Islet precursor cell (in vitro differentiated cells): ENCODE data around the gene PCDHB3.
A peak's percentile ranks its signal among the peaks of the same experiment; 100 is the strongest.
"Not testable (repeated sequence)": the region's sequence is repeated elsewhere in the genome, so short reads cannot be mapped to it uniquely, and the experiment has no call there.

ENCODE experiments used
- DNase-seq: peaks from one replicate; pipeline ENCODE4 v3.0.0-alpha.2; 2018

Gene PCDHB3

GRCh38 chr5:141100243-141100805, at the start of gene PCDHB3:
Gene PCDHB3 (plus strand): TSS chr5:141100473. CDS start chr5:141100650, 177 bp downstream.
- DNase-seq: no peak

GRCh38 chr5:141050622-141051520, 49.4 kb upstream of the PCDHB3 start, which contains the start of gene PCDHB1:
Gene PCDHB1 (plus strand): TSS chr5:141051374. CDS start chr5:141051471, 97 bp downstream.
- peak; percentile 57 for DNase-seq

- DNase-seq: peak; percentile 59
These were observed 48.8 kb upstream of the PCDHB3 start for GRCh38 chr5:141051521-141051866.

DNA sequence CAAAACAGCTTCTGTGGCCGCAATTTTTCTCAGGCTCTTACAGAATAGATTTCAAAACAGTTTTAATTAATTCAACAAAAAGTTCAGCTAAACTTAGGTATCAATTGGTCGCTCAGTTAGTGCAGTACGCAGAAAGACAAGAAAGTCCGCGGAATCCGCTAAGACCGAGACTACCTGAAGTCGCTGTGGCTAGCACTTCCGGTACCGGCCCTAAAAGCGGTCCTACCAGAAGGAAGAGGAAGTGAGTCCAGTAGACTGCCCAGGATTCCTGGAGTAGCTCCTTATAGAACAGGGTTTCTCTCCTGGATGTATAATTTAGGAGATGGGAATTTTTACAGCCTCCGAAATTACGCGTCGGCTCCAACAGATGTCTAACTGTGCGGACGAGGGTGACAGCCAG, 22.4 kb upstream of the PCDHB3 start:
- DNase-seq: no peak

DNA sequence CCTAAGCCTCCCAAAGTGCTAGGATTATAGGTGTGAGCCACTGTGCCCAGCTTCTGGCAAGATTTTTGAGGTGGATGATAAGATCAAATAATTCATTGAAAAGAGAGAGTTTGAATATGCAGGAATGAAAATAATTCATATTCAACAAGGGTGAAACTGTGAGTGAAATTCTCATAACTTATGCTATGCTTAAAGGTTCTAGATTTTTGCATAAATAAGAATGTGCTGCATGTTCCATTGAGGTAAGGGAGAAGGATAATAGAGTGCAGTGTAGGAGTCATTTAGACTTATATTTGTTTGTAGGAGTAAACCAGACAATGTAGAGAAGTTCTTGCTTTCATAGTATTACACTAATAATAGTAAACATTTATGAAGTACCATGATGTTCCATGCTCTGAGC, 18.0 kb upstream of the PCDHB3 start:
- DNase-seq: no peak

DNA sequence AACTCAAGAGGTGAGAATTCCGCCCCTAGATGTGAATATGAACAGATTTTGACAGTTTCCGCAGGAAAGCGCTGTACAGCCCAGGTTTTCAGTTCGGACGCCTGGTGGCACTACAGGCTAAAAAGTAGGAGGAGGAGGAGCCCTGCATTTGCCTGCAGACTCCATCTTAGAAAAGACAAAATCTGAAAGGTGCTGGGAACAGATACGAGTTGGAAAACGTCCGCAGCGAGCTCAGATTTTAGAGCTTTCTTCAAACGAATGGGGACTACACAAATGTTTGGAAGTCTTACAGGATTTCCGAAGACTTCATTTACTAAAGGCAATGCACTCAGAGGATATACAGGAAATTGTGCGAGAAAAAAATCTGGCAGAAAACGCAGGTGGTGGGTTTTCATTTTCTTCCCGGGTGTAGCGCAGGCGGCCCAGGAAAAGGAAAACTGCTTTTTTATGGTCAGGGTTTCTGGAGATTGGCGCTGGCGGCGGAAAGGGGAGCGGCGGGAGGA, 15.7 kb upstream of the PCDHB3 start:
- DNase-seq: peak; percentile 82

- DNase-seq: peak; percentile 92
These were observed 5.6 kb upstream of the PCDHB3 start, which contains the start of gene PCDHB2 for GRCh38 chr5:141094481-141095262. Gene PCDHB2 (plus strand): TSS chr5:141094615. CDS start chr5:141094791, 176 bp downstream.

GRCh38 chr5:141095263-141095641, 5.0 kb upstream of the PCDHB3 start:
- DNase-seq: no peak

DNA sequence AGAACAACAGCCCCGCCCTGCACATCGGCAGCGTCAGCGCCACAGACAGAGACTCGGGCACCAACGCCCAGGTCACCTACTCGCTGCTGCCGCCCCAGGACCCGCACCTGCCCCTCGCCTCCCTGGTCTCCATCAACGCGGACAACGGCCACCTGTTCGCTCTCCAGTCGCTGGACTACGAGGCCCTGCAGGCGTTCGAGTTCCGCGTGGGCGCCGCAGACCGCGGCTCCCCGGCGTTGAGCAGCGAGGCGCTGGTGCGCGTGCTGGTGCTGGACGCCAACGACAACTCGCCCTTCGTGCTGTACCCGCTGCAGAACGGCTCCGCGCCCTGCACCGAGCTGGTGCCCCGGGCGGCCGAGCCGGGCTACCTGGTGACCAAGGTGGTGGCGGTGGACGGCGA, 4.1 kb upstream of the PCDHB3 start:
- not testable (repeated sequence) for DNase-seq

DNA sequence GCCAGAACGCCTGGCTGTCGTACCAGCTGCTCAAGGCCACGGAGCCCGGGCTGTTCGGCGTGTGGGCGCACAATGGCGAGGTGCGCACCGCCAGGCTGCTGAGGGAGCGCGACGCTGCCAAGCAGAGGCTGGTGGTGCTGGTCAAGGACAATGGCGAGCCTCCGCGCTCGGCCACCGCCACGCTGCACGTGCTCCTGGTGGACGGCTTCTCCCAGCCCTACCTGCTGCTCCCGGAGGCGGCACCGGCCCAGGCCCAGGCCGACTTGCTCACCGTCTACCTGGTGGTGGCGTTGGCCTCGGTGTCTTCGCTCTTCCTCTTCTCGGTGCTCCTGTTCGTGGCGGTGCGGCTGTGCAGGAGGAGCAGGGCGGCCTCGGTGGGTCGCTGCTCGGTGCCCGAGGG, 3.7 kb upstream of the PCDHB3 start:
- DNase-seq: not testable (repeated sequence)

DNA sequence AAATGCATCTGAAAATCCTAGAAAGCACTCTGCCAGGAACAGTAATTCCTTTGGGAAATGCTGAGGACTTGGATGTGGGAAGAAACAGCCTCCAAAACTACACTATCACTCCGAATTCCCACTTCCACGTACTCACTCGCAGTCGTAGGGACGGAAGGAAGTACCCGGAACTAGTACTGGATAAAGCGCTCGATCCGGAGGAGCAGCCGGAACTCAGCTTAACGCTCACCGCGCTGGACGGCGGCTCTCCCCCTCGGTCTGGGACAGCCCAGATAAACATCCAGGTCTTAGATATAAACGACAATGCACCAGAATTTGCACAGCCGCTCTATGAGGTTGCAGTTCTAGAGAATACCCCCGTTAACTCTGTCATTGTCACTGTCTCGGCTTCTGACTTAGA, 786 bp downstream of the PCDHB3 start:
- no peak for DNase-seq

DNA sequence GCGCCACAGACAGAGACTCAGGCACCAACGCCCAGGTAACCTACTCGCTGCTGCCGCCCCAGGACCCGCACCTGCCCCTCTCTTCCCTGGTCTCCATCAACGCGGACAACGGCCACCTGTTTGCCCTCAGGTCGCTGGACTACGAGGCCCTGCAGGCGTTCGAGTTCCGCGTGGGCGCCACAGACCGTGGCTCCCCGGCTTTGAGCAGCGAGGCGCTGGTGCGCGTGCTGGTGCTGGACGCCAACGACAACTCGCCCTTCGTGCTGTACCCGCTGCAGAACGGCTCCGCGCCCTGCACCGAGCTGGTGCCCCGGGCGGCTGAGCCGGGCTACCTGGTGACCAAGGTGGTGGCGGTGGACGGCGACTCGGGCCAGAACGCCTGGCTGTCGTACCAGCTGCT, 1.8 kb downstream of the PCDHB3 start:
- DNase-seq: not testable (repeated sequence)

- not testable (repeated sequence) for DNase-seq
These were observed 2.2 kb downstream of the PCDHB3 start for GRCh38 chr5:141102471-141102870.

- DNase-seq: no peak
These were observed 5.1 kb downstream of the PCDHB3 start for GRCh38 chr5:141105350-141105749.

- DNase-seq: no peak
These were observed 19.0 kb downstream of the PCDHB3 start for GRCh38 chr5:141119250-141119649.

DNA sequence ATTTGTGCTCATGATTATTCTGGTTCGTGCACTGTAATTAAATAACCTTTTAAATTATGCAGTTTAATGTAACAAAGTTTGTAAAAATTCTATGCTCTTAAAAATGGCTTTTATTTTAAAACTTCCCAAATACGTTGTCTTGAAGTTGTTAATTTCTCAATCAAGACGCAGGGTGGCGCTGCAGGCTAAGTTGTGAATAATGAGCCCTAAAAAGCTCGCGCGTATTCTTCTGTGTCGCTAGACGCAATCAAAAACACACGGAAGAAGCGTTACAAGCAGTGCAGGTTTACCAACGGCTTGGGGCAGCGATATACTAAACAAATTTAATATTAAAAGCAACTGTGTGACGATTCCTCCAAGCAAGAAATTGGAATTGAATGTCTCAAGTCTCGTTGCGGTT, 21.3 kb downstream of the PCDHB3 start, which contains the start of gene PCDHB4:
Gene PCDHB4 (plus strand): TSS at position 256 of the 400 bp plus-strand sequence. CDS start 181 bp downstream, outside the sequence.
- no peak for DNase-seq

GRCh38 chr5:141121985-141122384, 21.7 kb downstream of the PCDHB3 start:
- no peak for DNase-seq

- not testable (repeated sequence) for DNase-seq
These were observed 23.3 kb downstream of the PCDHB3 start for GRCh38 chr5:141123396-141124135.

DNA sequence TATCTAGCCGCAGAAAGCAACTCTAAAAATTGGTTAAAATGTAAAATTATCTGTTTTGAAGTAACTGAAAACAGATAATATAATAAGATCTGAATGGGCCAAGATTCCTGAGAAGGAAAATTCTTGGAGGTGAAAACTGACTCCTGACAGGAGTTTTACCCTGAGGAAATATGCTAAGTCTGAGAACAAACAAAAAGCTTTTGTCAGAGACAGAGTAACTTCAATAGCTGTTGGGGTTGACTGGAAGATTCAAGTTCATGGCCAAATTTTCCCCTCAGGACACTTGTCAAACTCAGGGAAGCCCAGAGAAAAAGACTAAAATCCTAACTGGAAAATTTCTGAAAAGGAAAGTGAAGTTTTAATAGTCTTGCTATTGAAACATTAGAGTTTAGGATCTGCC, 27.0 kb downstream of the PCDHB3 start:
- no peak for DNase-seq

DNA sequence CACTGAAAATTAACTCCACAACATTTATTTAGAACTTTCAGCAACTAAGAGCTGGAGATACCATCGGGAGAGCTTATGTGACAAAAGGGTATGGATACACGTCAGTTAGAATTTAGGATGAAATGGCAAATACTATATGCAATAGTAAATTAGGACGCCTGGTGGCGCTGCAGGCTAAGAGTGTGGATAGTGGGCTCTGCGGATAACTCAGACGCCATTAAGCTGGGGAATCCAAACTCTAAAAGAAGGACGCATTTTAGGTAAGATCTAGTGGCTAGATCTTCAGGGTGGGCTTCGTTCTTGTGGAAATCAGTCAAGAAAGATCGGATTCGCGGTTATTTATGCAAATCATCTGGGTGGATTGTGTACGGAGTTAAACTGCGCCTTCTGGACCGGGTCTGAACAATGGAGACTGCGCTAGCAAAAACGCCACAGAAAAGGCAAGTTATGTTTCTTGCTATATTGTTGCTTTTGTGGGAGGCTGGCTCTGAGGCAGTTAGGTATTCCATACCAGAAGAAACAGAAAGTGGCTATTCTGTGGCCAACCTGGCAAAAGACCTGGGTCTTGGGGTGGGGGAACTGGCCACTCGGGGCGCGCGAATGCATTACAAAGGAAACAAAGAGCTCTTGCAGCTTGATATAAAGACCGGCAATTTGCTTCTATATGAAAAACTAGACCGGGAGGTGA, 34.9 kb downstream of the PCDHB3 start, which contains the start of gene PCDHB5:
Gene PCDHB5 (plus strand): TSS at position 177 of the 688 bp plus-strand sequence. CDS start 229 bp downstream, at position 406.
- peak; percentile 73 for DNase-seq

DNA sequence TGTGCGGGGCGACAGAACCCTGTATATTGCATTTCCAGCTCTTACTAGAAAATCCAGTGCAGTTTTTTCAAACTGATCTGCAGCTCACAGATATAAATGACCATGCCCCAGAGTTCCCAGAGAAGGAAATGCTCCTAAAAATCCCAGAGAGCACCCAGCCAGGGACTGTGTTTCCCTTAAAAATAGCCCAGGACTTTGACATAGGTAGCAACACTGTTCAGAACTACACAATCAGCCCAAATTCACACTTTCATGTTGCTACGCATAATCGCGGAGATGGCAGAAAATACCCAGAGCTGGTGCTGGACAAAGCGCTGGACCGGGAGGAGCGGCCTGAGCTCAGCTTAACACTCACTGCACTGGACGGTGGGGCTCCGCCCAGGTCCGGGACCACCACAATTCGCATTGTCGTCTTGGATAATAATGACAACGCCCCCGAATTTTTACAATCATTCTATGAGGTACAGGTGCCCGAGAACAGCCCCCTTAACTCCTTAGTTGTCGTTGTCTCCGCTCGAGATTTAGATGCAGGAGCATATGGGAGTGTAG, 35.5 kb downstream of the PCDHB3 start:
- no peak for DNase-seq
